ENCODE data around the gene CNTN5.

- TF ChIP-seq, protein P1, sequence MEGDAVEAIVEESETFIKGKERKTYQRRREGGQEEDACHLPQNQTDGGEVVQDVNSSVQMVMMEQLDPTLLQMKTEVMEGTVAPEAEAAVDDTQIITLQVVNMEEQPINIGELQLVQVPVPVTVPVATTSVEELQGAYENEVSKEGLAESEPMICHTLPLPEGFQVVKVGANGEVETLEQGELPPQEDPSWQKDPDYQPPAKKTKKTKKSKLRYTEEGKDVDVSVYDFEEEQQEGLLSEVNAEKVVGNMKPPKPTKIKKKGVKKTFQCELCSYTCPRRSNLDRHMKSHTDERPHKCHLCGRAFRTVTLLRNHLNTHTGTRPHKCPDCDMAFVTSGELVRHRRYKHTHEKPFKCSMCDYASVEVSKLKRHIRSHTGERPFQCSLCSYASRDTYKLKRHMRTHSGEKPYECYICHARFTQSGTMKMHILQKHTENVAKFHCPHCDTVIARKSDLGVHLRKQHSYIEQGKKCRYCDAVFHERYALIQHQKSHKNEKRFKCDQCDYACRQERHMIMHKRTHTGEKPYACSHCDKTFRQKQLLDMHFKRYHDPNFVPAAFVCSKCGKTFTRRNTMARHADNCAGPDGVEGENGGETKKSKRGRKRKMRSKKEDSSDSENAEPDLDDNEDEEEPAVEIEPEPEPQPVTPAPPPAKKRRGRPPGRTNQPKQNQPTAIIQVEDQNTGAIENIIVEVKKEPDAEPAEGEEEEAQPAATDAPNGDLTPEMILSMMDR (conservative IDR thresholded peaks at IDR 0.05; ENCODE audit: low read depth, low read length), result no peak
- TF ChIP-seq EZH2 (IDR thresholded peaks at IDR 0.05; ENCODE audit: low read length, unreplicated experiment), result no peak
- no peak for TF ChIP-seq EZH2phosphoT487 (IDR thresholded peaks at IDR 0.05; ENCODE audit: borderline replicate concordance, low read length)
These were observed 752.9 kb downstream of the CNTN5 start for GRCh38 chr11:99773646-99774045.
